CD8-positive, alpha-beta memory T cell (primary cell): ENCODE data around the gene GNG8. TPM values are rescaled to one million over a fixed set of nuclear protein-coding genes. Genes with fewer than 3 reads are reported as not detected.

ENCODE experiments used
- CTCF ChIA-PET: fragments of 350-600 bp; sonication (Branson Sonifier 250); formaldehyde crosslinking; loops from one replicate; lab custom pipeline; 2021; ENCODE audit warnings: antibody characterized with exemption; lab: Charles Lee
- POLR2A ChIA-PET: fragments of 350-600 bp; sonication (Branson Sonifier 250); formaldehyde crosslinking; loops from one replicate; lab custom pipeline; 2021; ENCODE audit warnings: antibody characterized with exemption; lab: Charles Lee
- DNase-seq, 5 donors: peaks; one replicate each; pipeline versions ENCODE4 v3.0.0 to v3.0.0-alpha.2; 2020 to 2022; ENCODE audit warnings: mixed read lengths in 1 of 5
- H3K27ac ChIP-seq: one replicate; pipeline ENCODE4 v1.7.0; 2013; ENCODE audit warnings: low read depth, mild to moderate bottlenecking, low read length, moderate library complexity
- H3K27me3 ChIP-seq: 2 replicates; pipeline ENCODE4 v1.7.0; 2013; ENCODE audit warnings: low read length, mild to moderate bottlenecking; ENCODE audit not compliant: insufficient read depth, poor library complexity, severe bottlenecking
- H3K36me3 ChIP-seq: 2 replicates; pipeline ENCODE4 v1.7.0; 2013; ENCODE audit warnings: mild to moderate bottlenecking, low read length, moderate library complexity; ENCODE audit not compliant: insufficient read depth
- H3K4me1 ChIP-seq: 2 replicates; pipeline ENCODE4 v1.7.0; 2013; ENCODE audit warnings: mild to moderate bottlenecking, low read length, moderate library complexity; ENCODE audit not compliant: insufficient read depth
- H3K4me3 ChIP-seq: 2 replicates; pipeline ENCODE4 v1.7.0; 2013; ENCODE audit warnings: mild to moderate bottlenecking, low read length
- H3K9me3 ChIP-seq: 2 replicates; pipeline ENCODE4 v1.7.0; 2013; ENCODE audit warnings: mild to moderate bottlenecking, low read length
- H3K27ac Mint-ChIP-seq, 8 donors: one replicate each; pipeline ENCODE4 v1.8.0; 2020 to 2021; ENCODE audit warnings: mixed read lengths in 8 of 8, mild to moderate bottlenecking in 6 of 8, inconsistent platforms in 3 of 8, moderate library complexity in 3 of 8
- H3K27me3 Mint-ChIP-seq, 2 donors: one replicate each; pipeline ENCODE4 v1.8.0; 2020 to 2021; ENCODE audit warnings: mixed read lengths in 2 of 2, mild to moderate bottlenecking in 1 of 2, moderate library complexity in 1 of 2
- H3K36me3 Mint-ChIP-seq, 3 donors: one replicate each; pipeline ENCODE4 v1.8.0; 2020 to 2021; ENCODE audit warnings: mixed read lengths in 3 of 3, inconsistent platforms in 1 of 3, mild to moderate bottlenecking in 1 of 3
- H3K4me1 Mint-ChIP-seq, 3 donors: one replicate each; pipeline ENCODE4 v1.8.0; 2020 to 2021; ENCODE audit warnings: mixed read lengths in 3 of 3, inconsistent platforms in 1 of 3, mild to moderate bottlenecking in 1 of 3
- H3K4me3 Mint-ChIP-seq, 7 donors: one replicate each; pipeline ENCODE4 v1.8.0; 2020 to 2021; ENCODE audit warnings: mixed read lengths in 7 of 7, mild to moderate bottlenecking in 6 of 7, moderate library complexity in 4 of 7, inconsistent platforms in 2 of 7
- H3K9me3 Mint-ChIP-seq, 5 donors: one replicate each; pipeline ENCODE4 v1.8.0; 2020 to 2022; ENCODE audit warnings: mixed read lengths in 5 of 5, mild to moderate bottlenecking in 3 of 5, moderate library complexity in 2 of 5, inconsistent platforms in 1 of 5
- polyA plus RNA-seq: library from polyadenylated mRNA; unstranded; fragments of 300-500 nt; fragmentation: Illumina TruSeq; gene quantifications from one replicate; pipeline ENCODE4 v1.2.3, GENCODE V29; 2021
- total RNA-seq, 2 experiments: library from RNA; stranded (reverse); gene quantifications; one replicate each; pipeline ENCODE4 v1.2.3, GENCODE V29; 2021

The GNG8 gene
- total and polyA plus RNA-seq, 3 experiments from 2014 or later: 9.0 TPM; not detected in 1

GRCh38 chr19:46654621-46655152 is 18.7 kb upstream of the GNG8 start:
- Histone ChIP-seq H3K4me1 (peaks cover 4% of the 10 kb centered on the region), H3K9me3 (no peaks in the 10 kb centered on the region), H3K36me3 (no peaks in the 10 kb centered on the region), H3K27me3 (peaks cover 15% of the 10 kb centered on the region), H3K27ac (no peak overlapping the region), H3K4me3 (no peak overlapping the region)
- Mint-ChIP-seq H3K9me3 (peaks cover 0 to 3% (median 0%) of the 10 kb centered on the region in 5 donors), H3K36me3 (peaks cover 0 to 3% (median 3%) of the 10 kb centered on the region in 3 donors), H3K4me3 (no peak overlapping the region), H3K27me3 (peaks cover 48 to 70% of the 10 kb centered on the region in 2 donors), H3K27ac (peak overlapping the region in 1 of 8 donors; percentile 3), H3K4me1 (peaks cover 5 to 8% (median 7%) of the 10 kb centered on the region in 3 donors)
- CTCF ChIA-PET: no interaction called here
- POLR2A ChIA-PET: no interaction called here
- DNase-seq: no peak

- Mint-ChIP-seq H3K27ac (no peak overlapping the region), H3K4me3 (peak overlapping the region in 2 of 7 donors; percentile 4 to 25), H3K36me3 (peaks cover 0 to 20% (median 4%) of the 10 kb centered on the region in 3 donors), H3K27me3 (peaks cover 42 to 75% of the 10 kb centered on the region in 2 donors), H3K9me3 (peaks cover 0 to 18% (median 9%) of the 10 kb centered on the region in 5 donors), H3K4me1 (peaks cover 8 to 12% (median 10%) of the 10 kb centered on the region in 3 donors)
- Histone ChIP-seq H3K4me1 (no peaks in the 10 kb centered on the region), H3K27ac (no peak overlapping the region), H3K4me3 (no peak overlapping the region), H3K9me3 (no peaks in the 10 kb centered on the region), H3K27me3 (no peaks in the 10 kb centered on the region), H3K36me3 (no peaks in the 10 kb centered on the region)
- DNase-seq: no peak
- ChIA-PET POLR2A (no interaction called here), CTCF (interaction anchor here (0.7 kb wide), 1 partner anchor 95 kb away, joined by 3 read pairs; no protein-coding TSS in a partner anchor)
Measured at GRCh38 chr19:46650445-46650844, 14.4 kb upstream of the GNG8 start.

GRCh38 chr19:46648961-46649960 is 13.3 kb upstream of the GNG8 start:
- Mint-ChIP-seq H3K27ac (no peak overlapping the region), H3K36me3 (peaks cover 0 to 20% (median 1%) of the 10 kb centered on the region in 3 donors), H3K9me3 (peaks cover 0 to 18% (median 9%) of the 10 kb centered on the region in 5 donors), H3K27me3 (peaks cover 38 to 66% of the 10 kb centered on the region in 2 donors), H3K4me1 (peaks cover 8 to 12% (median 10%) of the 10 kb centered on the region in 3 donors), H3K4me3 (no peak overlapping the region)
- CTCF ChIA-PET: no interaction called here
- Histone ChIP-seq H3K27ac (no peak overlapping the region), H3K4me1 (no peaks in the 10 kb centered on the region), H3K36me3 (no peaks in the 10 kb centered on the region), H3K9me3 (no peaks in the 10 kb centered on the region), H3K27me3 (no peaks in the 10 kb centered on the region), H3K4me3 (no peak overlapping the region)
- no peak for DNase-seq
- POLR2A ChIA-PET: no interaction called here

- Histone ChIP-seq H3K4me3 (no peak overlapping the region), H3K27me3 (no peaks in the 10 kb centered on the region), H3K27ac (no peak overlapping the region), H3K36me3 (no peaks in the 10 kb centered on the region), H3K9me3 (no peaks in the 10 kb centered on the region), H3K4me1 (no peaks in the 10 kb centered on the region)
- ChIA-PET POLR2A (interaction anchor here (0.5 kb wide), 1 partner anchor 969 kb away, joined by 6 read pairs; no protein-coding TSS in a partner anchor), CTCF (no interaction called here)
- H3K4me3 Mint-ChIP-seq: peak overlapping the region in 3 of 7 donors; percentile 46 to 75 (median 66)
- peak overlapping the region in 2 of 8 donors; percentile 14 to 50 for H3K27ac Mint-ChIP-seq
- peaks cover 39 to 61% of the 10 kb centered on the region in 2 donors for H3K27me3 Mint-ChIP-seq
- H3K36me3 Mint-ChIP-seq: peaks cover 0 to 17% (median 1%) of the 10 kb centered on the region in 3 donors
- H3K9me3 Mint-ChIP-seq: peaks cover 0 to 18% (median 9%) of the 10 kb centered on the region in 5 donors
- H3K4me1 Mint-ChIP-seq: peaks cover 8 to 12% (median 10%) of the 10 kb centered on the region in 3 donors
- DNase-seq: no peak
Measured at GRCh38 chr19:46648060-46648960, 12.3 kb upstream of the GNG8 start.

GRCh38 chr19:46646402-46646801 is 10.4 kb upstream of the GNG8 start:
- Histone ChIP-seq H3K4me1 (no peaks in the 10 kb centered on the region), H3K36me3 (no peaks in the 10 kb centered on the region), H3K27ac (no peak overlapping the region), H3K27me3 (no peaks in the 10 kb centered on the region), H3K9me3 (no peaks in the 10 kb centered on the region), H3K4me3 (no peak overlapping the region)
- Mint-ChIP-seq H3K27me3 (peaks cover 43 to 60% of the 10 kb centered on the region in 2 donors), H3K36me3 (peaks cover 0 to 17% (median 1%) of the 10 kb centered on the region in 3 donors), H3K9me3 (peaks cover 0 to 18% (median 9%) of the 10 kb centered on the region in 5 donors), H3K27ac (no peak overlapping the region), H3K4me3 (no peak overlapping the region), H3K4me1 (peaks cover 8 to 12% (median 10%) of the 10 kb centered on the region in 3 donors)
- DNase-seq: no peak
- POLR2A ChIA-PET: no interaction called here
- CTCF ChIA-PET: no interaction called here

- H3K27ac ChIP-seq: no peak overlapping the region
- Mint-ChIP-seq H3K9me3 (peaks cover 0 to 18% (median 9%) of the 10 kb centered on the region in 5 donors), H3K27ac (no peak overlapping the region), H3K4me1 (peaks cover 4 to 8% (median 7%) of the 10 kb centered on the region in 3 donors), H3K4me3 (no peak overlapping the region), H3K36me3 (peaks cover 0 to 17% (median 1%) of the 10 kb centered on the region in 3 donors), H3K27me3 (peaks cover 39 to 55% of the 10 kb centered on the region in 2 donors)
- no peaks in the 10 kb centered on the region for H3K9me3 ChIP-seq
- ChIA-PET CTCF (no interaction called here), POLR2A (no interaction called here)
- DNase-seq: no peak
- H3K4me1 ChIP-seq: peaks cover 1% of the 10 kb centered on the region
- no peak overlapping the region for H3K4me3 ChIP-seq
- no peaks in the 10 kb centered on the region for H3K27me3 ChIP-seq
- H3K36me3 ChIP-seq: no peaks in the 10 kb centered on the region
Measured at GRCh38 chr19:46644720-46645119, 8.7 kb upstream of the GNG8 start.

DNA sequence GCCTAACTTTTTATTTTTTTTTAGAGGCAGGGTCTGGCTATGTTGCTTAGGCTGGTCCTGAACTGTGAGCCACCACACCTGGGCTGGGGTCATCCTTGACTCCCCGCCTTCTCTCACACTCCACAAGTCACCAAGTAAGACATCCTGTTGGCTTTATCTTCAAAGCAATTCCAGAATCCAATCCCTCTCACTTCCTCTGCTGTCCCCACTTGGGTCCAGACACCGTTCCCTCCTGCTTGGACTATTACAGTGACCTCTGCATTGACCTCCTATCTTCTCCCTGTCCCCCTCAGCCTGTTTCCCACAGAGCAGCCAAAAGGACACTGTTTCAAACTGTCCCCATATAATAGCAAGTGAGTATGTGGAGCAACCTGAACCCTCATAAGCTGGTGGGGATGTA is 4.7 kb upstream of the GNG8 start:
- ChIA-PET POLR2A (no interaction called here), CTCF (interaction anchor here (1.1 to 1.4 kb wide), 2 partner anchors 64 to 109 kb away, joined by 3 to 4 read pairs; no protein-coding TSS in a partner anchor)
- Mint-ChIP-seq H3K27ac (peak overlapping the region in 1 of 8 donors; percentile 11), H3K27me3 (peaks cover 22 to 30% of the 10 kb centered on the region in 2 donors), H3K9me3 (peaks cover 0 to under 1% (median 0%) of the 10 kb centered on the region in 5 donors), H3K4me1 (peaks cover 0 to 3% (median 0%) of the 10 kb centered on the region in 3 donors), H3K36me3 (peaks cover 0 to 2% (median 0%) of the 10 kb centered on the region in 3 donors), H3K4me3 (peak overlapping the region in 3 of 7 donors; percentile 6 to 54 (median 17))
- DNase-seq: no peak
- Histone ChIP-seq H3K27ac (no peak overlapping the region), H3K4me1 (peaks cover 18% of the 10 kb centered on the region), H3K36me3 (no peaks in the 10 kb centered on the region), H3K9me3 (no peaks in the 10 kb centered on the region), H3K4me3 (no peak overlapping the region), H3K27me3 (no peaks in the 10 kb centered on the region)
